ENCODE results near the gene ZNF256.

The ZNF256 gene

DNA sequence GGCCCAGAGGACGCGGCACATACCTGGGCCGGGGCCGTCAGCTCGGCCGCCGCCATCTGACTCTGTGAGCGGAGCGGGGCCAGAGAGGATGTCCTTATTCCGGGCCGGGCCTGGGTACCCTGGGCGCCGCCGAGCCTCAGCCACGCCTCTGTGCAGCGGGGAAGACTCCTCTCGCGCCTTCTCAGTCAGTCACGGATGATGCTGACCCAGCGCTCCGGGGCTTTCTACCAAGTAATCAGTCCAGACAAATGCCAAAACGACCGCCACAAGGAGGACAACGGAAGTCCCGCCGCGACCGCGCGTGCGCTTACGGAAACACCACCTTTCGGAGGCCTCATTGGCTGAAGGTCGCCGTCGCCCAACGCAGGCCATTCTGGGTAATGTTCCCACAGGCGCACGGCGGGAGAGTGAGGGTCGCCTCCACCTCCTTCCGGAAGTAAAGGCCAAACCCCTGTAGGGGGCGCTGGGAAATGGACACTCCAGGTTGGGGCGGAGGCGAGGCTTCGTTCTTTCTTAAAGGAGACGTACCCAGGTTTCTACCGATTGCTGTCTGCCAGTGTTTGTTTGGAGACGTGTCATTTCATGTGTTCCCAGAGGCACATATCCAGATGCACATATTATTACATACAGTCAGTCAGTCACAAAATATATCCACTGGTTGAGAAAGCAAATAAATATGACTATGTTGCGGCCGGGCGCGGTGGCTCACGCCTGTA lies at the start of gene ZNF256:
Gene ZNF256, minus strand, starts transcription at position 288 of the 716 bp plus-strand sequence. Its CDS starts 232 bp downstream, at position 56.
- H3K4me3 ChIP-seq (ENCODE audit: low read length in 2 of 2) = peak within 1 kb of the TSS; percentile 83 to 87
- H3K9me3 ChIP-seq (ENCODE audit: control insufficient read depth in 2 of 2, low read length in 2 of 2) = peaks cover 20 to 30% of the 10 kb centered on the region in 2 donors
- peak within 1 kb of the TSS; percentile 77 to 80 for H3K9ac ChIP-seq (ENCODE audit: low read depth in 1 of 2, low read length in 2 of 2)
- H3K27ac ChIP-seq (ENCODE audit: low read depth in 2 of 2, low read length in 2 of 2) = peak within 1 kb of the TSS; percentile 56 to 77
- H3K4me1 ChIP-seq (ENCODE audit: control insufficient read depth in 2 of 2, insufficient read depth in 2 of 2, low read length in 2 of 2) = peaks cover 9 to 12% of the 10 kb centered on the region in 2 donors
- H3K27me3 ChIP-seq (ENCODE audit: control insufficient read depth in 2 of 2, insufficient read depth in 2 of 2, low read length in 2 of 2) = no peaks in the 10 kb centered on the region
- H3K36me3 ChIP-seq (ENCODE audit: control insufficient read depth in 2 of 2, insufficient read depth in 2 of 2, low read length in 2 of 2) = peaks cover 18 to 19% of the 10 kb centered on the region in 2 donors

DNA sequence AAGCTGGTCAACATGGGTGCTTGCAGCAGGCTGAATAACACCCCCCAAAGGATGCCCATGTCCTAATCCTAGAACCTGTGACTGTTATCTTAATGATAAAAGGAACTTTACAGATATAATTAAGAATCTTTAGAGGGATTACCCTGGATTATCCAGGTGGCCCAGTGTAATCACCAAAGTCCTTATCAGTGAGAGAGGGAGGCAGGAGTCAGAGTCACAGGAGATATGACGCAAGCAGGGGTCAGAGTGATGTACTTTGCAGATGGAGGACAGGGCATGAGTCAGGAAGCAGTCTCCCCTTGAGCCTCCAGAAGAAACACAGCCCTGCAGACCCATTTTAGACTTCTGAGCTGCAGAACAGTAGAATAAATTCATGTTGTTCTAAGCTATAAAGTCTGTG lies 45.3 kb upstream of the ZNF256 start:
- no peaks in the 10 kb centered on the region for H3K27me3 ChIP-seq (ENCODE audit: control insufficient read depth in 2 of 2, insufficient read depth in 2 of 2, low read length in 2 of 2)
- H3K9ac ChIP-seq (ENCODE audit: low read depth in 1 of 2, low read length in 2 of 2) = no peak overlapping the region
- H3K36me3 ChIP-seq (ENCODE audit: control insufficient read depth in 2 of 2, insufficient read depth in 2 of 2, low read length in 2 of 2) = peaks cover 43 to 58% of the 10 kb centered on the region in 2 donors
- H3K9me3 ChIP-seq (ENCODE audit: control insufficient read depth in 2 of 2, low read length in 2 of 2) = peaks cover 56 to 62% of the 10 kb centered on the region in 2 donors
- H3K4me1 ChIP-seq (ENCODE audit: control insufficient read depth in 2 of 2, insufficient read depth in 2 of 2, low read length in 2 of 2) = no peaks in the 10 kb centered on the region
- no peak overlapping the region for H3K4me3 ChIP-seq (ENCODE audit: low read length in 2 of 2)
- no peak overlapping the region for H3K27ac ChIP-seq (ENCODE audit: low read depth in 2 of 2, low read length in 2 of 2)

DNA sequence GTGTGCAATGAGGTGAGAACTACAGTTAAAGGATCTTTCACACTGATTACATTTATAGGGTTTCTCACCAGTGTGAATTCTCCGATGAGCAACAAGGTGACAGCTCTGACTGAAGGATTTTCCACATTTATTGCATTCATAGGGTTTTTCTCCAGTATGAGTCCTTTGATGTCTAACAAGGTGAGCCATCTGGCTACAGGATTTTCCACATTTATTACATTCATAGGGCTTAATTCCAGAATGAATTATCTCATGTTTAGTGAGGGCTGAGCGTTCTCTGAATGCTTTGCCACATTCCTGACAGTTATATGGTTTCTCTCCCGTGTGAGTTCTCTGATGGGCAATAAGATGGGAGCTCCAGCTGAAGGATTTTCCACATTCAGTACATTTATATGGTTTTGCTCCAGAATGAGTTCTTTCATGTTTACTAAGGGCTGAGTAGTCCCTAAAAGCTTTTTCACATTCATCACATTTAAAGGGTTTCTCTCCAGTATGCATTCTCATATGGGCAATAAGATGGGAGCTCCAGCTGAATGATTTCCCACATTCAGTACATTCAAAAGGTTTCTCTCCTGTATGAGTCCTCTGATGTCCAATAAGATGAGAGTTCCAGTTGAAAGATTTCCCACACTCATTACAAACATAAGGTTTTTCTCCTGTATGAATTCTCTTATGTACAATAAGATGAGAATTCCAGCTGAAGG lies 31.2 kb upstream of the ZNF256 start:
- no peaks in the 10 kb centered on the region for H3K4me1 ChIP-seq (ENCODE audit: control insufficient read depth in 2 of 2, insufficient read depth in 2 of 2, low read length in 2 of 2)

DNA sequence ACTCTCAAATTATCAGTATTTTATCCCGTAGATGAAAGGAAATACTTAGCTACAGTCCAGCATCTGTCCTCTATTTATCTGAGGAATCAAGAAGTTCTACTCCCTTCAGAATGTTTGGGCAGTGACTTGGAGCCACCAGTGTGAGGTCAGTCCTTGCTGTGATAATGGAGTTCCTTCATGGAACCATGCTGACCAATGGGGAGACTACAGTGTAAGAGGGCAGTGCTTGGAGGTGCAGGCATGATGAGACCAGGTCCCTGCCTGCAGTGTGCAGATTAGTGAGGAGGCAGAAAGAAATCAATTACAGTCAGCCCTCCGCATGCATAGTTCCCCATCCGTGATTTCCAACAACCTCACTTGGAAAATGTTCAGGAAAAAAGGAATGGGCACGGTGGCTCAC lies 26.9 kb upstream of the ZNF256 start, which contains the start of gene C19orf18:
Gene C19orf18, minus strand, starts transcription at position 101 of the 400 bp plus-strand sequence. CDS start 102 bp downstream, outside the sequence.
- peaks cover 62 to 69% of the 10 kb centered on the region in 2 donors for H3K9me3 ChIP-seq (ENCODE audit: control insufficient read depth in 2 of 2, low read length in 2 of 2)
- H3K36me3 ChIP-seq (ENCODE audit: control insufficient read depth in 2 of 2, insufficient read depth in 2 of 2, low read length in 2 of 2) = peaks cover 7 to 17% of the 10 kb centered on the region in 2 donors
- H3K4me1 ChIP-seq (ENCODE audit: control insufficient read depth in 2 of 2, insufficient read depth in 2 of 2, low read length in 2 of 2) = no peaks in the 10 kb centered on the region
- no peak within 1 kb of the TSS for H3K27ac ChIP-seq (ENCODE audit: low read depth in 2 of 2, low read length in 2 of 2)
- no peak within 1 kb of the TSS for H3K4me3 ChIP-seq (ENCODE audit: low read length in 2 of 2)
- no peaks in the 10 kb centered on the region for H3K27me3 ChIP-seq (ENCODE audit: control insufficient read depth in 2 of 2, insufficient read depth in 2 of 2, low read length in 2 of 2)
- no peak within 1 kb of the TSS for H3K9ac ChIP-seq (ENCODE audit: low read depth in 1 of 2, low read length in 2 of 2)

More for the DNA sequence above, 31.2 kb upstream of the ZNF256 start:
- Histone ChIP-seq H3K36me3 (ENCODE audit: control insufficient read depth in 2 of 2, insufficient read depth in 2 of 2, low read length in 2 of 2) (peaks cover 47 to 52% of the 10 kb centered on the region in 2 donors), H3K27me3 (ENCODE audit: control insufficient read depth in 2 of 2, insufficient read depth in 2 of 2, low read length in 2 of 2) (no peaks in the 10 kb centered on the region), H3K9me3 (ENCODE audit: control insufficient read depth in 2 of 2, low read length in 2 of 2) (peaks cover 83 to 85% of the 10 kb centered on the region in 2 donors), H3K9ac (ENCODE audit: low read depth in 1 of 2, low read length in 2 of 2) (no peak overlapping the region), H3K4me3 (ENCODE audit: low read length in 2 of 2) (peak overlapping the region; percentile 18 to 46), H3K27ac (ENCODE audit: low read depth in 2 of 2, low read length in 2 of 2) (no peak overlapping the region)

DNA sequence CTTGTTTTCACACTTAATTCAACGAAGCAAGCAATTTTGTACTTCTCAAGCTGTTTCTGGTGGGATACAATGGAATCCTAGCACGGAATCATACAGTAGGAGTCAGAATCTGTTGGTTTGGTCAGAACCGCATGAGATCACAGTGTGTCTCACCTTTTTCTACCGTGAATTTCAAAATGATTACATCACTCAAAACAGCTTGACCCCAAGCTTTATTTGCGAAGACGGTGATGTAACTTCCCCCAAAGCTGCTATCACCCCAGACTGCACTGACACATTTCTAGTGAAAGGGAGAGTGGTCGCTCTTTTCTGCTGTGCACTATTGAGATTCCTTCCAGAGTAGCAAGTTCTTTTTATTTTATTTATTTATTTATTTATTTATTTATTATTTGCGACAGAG lies 17.3 kb upstream of the ZNF256 start:
- Histone ChIP-seq H3K4me1 (ENCODE audit: control insufficient read depth in 2 of 2, insufficient read depth in 2 of 2, low read length in 2 of 2) (no peaks in the 10 kb centered on the region), H3K27ac (ENCODE audit: low read depth in 2 of 2, low read length in 2 of 2) (no peak overlapping the region), H3K4me3 (ENCODE audit: low read length in 2 of 2) (no peak overlapping the region), H3K9me3 (ENCODE audit: control insufficient read depth in 2 of 2, low read length in 2 of 2) (peaks cover 12 to 26% of the 10 kb centered on the region in 2 donors), H3K27me3 (ENCODE audit: control insufficient read depth in 2 of 2, insufficient read depth in 2 of 2, low read length in 2 of 2) (no peaks in the 10 kb centered on the region), H3K36me3 (ENCODE audit: control insufficient read depth in 2 of 2, insufficient read depth in 2 of 2, low read length in 2 of 2) (no peaks in the 10 kb centered on the region), H3K9ac (ENCODE audit: low read depth in 1 of 2, low read length in 2 of 2) (no peak overlapping the region)

DNA sequence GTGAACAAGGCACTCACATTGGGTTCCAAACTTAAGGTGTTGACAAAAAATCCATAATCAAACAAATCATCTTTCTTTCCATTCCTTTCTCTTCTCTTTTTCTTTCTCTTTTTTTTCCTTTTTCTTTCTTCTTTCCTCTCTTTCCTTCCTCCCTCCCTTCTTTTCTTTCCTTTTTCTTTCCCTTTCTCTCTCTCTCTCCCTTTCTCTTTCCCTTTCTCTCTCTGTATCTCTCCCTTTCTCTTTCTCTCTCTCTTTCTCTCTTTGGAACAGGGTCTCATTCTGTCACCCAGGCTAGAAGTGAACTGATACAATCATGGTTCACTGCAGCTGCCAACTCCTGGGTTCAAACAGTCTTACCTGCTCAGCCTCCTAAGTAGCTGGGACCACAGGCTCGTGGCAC lies 14.3 kb upstream of the ZNF256 start:
- no peaks in the 10 kb centered on the region for H3K36me3 ChIP-seq (ENCODE audit: control insufficient read depth in 2 of 2, insufficient read depth in 2 of 2, low read length in 2 of 2)
- H3K4me3 ChIP-seq (ENCODE audit: low read length in 2 of 2) = no peak overlapping the region
- peaks cover 10 to 15% of the 10 kb centered on the region in 2 donors for H3K9me3 ChIP-seq (ENCODE audit: control insufficient read depth in 2 of 2, low read length in 2 of 2)
- H3K27ac ChIP-seq (ENCODE audit: low read depth in 2 of 2, low read length in 2 of 2) = no peak overlapping the region
- H3K27me3 ChIP-seq (ENCODE audit: control insufficient read depth in 2 of 2, insufficient read depth in 2 of 2, low read length in 2 of 2) = no peaks in the 10 kb centered on the region
- no peaks in the 10 kb centered on the region for H3K4me1 ChIP-seq (ENCODE audit: control insufficient read depth in 2 of 2, insufficient read depth in 2 of 2, low read length in 2 of 2)
- no peak overlapping the region for H3K9ac ChIP-seq (ENCODE audit: low read depth in 1 of 2, low read length in 2 of 2)

DNA sequence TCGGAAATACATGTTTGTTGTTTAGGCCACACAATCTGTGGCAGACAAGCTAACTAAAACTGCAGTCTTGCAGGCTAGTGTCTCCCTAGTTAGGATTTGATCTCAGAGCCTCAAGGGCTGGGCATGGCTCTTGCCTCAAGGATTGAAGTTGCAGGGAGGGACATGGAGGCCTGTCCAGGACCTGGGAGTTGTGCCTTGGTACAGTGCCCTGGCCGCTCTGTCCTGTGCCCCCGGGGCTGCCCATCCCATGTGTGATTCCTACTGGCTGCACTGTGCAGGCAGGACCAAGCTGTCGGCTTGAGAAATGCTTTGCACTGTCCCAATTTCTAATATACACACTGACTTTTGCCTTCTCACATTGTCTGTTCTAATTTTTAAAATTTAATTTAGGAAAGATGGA lies 7.5 kb upstream of the ZNF256 start:
- Histone ChIP-seq H3K27me3 (ENCODE audit: control insufficient read depth in 2 of 2, insufficient read depth in 2 of 2, low read length in 2 of 2) (no peaks in the 10 kb centered on the region), H3K9ac (ENCODE audit: low read depth in 1 of 2, low read length in 2 of 2) (no peak overlapping the region), H3K27ac (ENCODE audit: low read depth in 2 of 2, low read length in 2 of 2) (no peak overlapping the region), H3K9me3 (ENCODE audit: control insufficient read depth in 2 of 2, low read length in 2 of 2) (peaks cover 6 to 7% of the 10 kb centered on the region in 2 donors), H3K36me3 (ENCODE audit: control insufficient read depth in 2 of 2, insufficient read depth in 2 of 2, low read length in 2 of 2) (no peaks in the 10 kb centered on the region), H3K4me1 (ENCODE audit: control insufficient read depth in 2 of 2, insufficient read depth in 2 of 2, low read length in 2 of 2) (no peaks in the 10 kb centered on the region), H3K4me3 (ENCODE audit: low read length in 2 of 2) (no peak overlapping the region)

DNA sequence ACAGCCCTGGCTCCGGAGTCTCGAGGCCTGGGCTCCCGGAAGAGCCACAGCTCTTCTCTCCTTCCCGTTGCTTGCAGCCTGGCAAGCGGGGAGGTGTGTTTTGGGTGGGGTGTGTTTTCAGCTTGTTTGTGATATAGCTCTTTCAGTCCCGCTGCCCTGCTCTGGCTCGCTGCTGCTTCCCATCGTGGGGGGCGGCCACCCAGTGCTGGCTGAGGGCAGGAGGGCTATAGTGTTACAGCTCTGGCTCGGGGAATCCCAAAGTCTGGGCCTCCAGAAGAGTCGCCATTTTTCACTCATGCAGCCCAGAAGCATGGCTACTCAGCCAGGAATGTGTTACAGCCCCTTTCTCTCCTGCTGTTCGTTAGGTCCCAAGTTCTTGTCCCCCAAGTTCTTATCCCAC lies 2.2 kb upstream of the ZNF256 start:
- Histone ChIP-seq H3K36me3 (ENCODE audit: control insufficient read depth in 2 of 2, insufficient read depth in 2 of 2, low read length in 2 of 2) (peaks cover 0 to 3% of the 10 kb centered on the region in 2 donors), H3K27ac (ENCODE audit: low read depth in 2 of 2, low read length in 2 of 2) (no peak overlapping the region), H3K4me3 (ENCODE audit: low read length in 2 of 2) (no peak overlapping the region), H3K27me3 (ENCODE audit: control insufficient read depth in 2 of 2, insufficient read depth in 2 of 2, low read length in 2 of 2) (no peaks in the 10 kb centered on the region), H3K9ac (ENCODE audit: low read depth in 1 of 2, low read length in 2 of 2) (no peak overlapping the region), H3K9me3 (ENCODE audit: control insufficient read depth in 2 of 2, low read length in 2 of 2) (peaks cover 8 to 15% of the 10 kb centered on the region in 2 donors), H3K4me1 (ENCODE audit: control insufficient read depth in 2 of 2, insufficient read depth in 2 of 2, low read length in 2 of 2) (peaks cover 9 to 12% of the 10 kb centered on the region in 2 donors)

DNA sequence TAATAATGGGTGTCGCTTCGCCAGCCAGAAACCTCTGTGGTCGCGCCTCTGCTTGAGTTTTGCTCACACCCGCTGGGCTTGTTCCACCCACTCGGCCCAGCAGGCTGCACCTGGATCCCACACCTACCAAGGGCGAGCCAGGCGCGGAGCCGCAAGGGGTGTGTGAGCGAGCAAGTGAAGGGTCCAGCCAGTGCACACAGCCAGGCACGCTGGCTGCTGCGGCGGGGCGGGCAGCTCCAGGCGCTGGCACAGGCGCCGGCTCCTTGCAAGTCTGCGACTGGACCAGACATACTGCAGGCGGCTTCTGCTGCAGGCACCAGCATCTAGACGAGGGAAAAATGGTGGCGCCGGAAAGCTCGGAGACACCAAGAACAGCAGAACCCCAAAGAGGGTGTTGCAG lies 1.8 kb upstream of the ZNF256 start:
- H3K4me1 ChIP-seq (ENCODE audit: control insufficient read depth in 2 of 2, insufficient read depth in 2 of 2, low read length in 2 of 2) = peaks cover 9 to 12% of the 10 kb centered on the region in 2 donors
- H3K36me3 ChIP-seq (ENCODE audit: control insufficient read depth in 2 of 2, insufficient read depth in 2 of 2, low read length in 2 of 2) = peaks cover under 1 to 3% of the 10 kb centered on the region in 2 donors
- peaks cover 8 to 12% of the 10 kb centered on the region in 2 donors for H3K9me3 ChIP-seq (ENCODE audit: control insufficient read depth in 2 of 2, low read length in 2 of 2)

DNA sequence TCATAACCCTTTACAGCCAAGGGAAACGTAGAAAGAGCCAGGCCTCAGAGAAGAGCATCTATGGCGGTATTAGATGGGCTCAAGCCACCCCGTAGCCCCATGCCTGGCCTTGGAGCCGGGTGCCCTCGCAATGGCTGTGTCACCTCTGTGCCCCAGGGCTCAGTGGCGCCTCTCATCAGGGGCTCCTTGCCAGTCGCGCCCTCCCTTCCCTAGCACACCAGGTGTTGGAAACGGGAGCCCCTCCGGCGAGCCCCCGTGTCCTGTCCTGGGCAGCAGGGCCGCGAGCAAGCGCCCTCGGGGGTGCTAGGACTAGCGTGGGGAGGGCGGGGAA lies 453 bp downstream of the ZNF256 start:
- Histone ChIP-seq H3K36me3 (ENCODE audit: control insufficient read depth in 2 of 2, insufficient read depth in 2 of 2, low read length in 2 of 2) (peaks cover 23 to 24% of the 10 kb centered on the region in 2 donors), H3K4me3 (ENCODE audit: low read length in 2 of 2) (peak overlapping the region; percentile 83 to 87), H3K27ac (ENCODE audit: low read depth in 2 of 2, low read length in 2 of 2) (peak overlapping the region; percentile 56 to 77), H3K9ac (ENCODE audit: low read depth in 1 of 2, low read length in 2 of 2) (peak overlapping the region; percentile 77 to 80), H3K9me3 (ENCODE audit: control insufficient read depth in 2 of 2, low read length in 2 of 2) (peaks cover 26 to 35% of the 10 kb centered on the region in 2 donors), H3K27me3 (ENCODE audit: control insufficient read depth in 2 of 2, insufficient read depth in 2 of 2, low read length in 2 of 2) (no peaks in the 10 kb centered on the region), H3K4me1 (ENCODE audit: control insufficient read depth in 2 of 2, insufficient read depth in 2 of 2, low read length in 2 of 2) (peaks cover 9 to 12% of the 10 kb centered on the region in 2 donors)

More for the DNA sequence above, 1.8 kb upstream of the ZNF256 start:
- H3K9ac ChIP-seq (ENCODE audit: low read depth in 1 of 2, low read length in 2 of 2) = no peak overlapping the region
- H3K27ac ChIP-seq (ENCODE audit: low read depth in 2 of 2, low read length in 2 of 2) = no peak overlapping the region
- H3K4me3 ChIP-seq (ENCODE audit: low read length in 2 of 2) = no peak overlapping the region
- H3K27me3 ChIP-seq (ENCODE audit: control insufficient read depth in 2 of 2, insufficient read depth in 2 of 2, low read length in 2 of 2) = no peaks in the 10 kb centered on the region
